ENCODE data around the gene TIGD1. TPM values are rescaled to one million over a fixed set of nuclear protein-coding genes. Genes with fewer than 3 reads are reported as not detected.

TIGD1 gene
- total and polyA plus RNA-seq, 9 donors: 4.3 to 9.7 (median 7.4) TPM

- Histone ChIP-seq H3K36me3 (no peaks in the 10 kb centered on the region), H3K9me3 (no peaks in the 10 kb centered on the region), H3K4me1 (ENCODE audit: insufficient read depth) (no peaks in the 10 kb centered on the region), H3K27ac (no peak overlapping the region), H3K4me3 (no peak overlapping the region), H3K27me3 (no peaks in the 10 kb centered on the region)
- TF ChIP-seq CTCF (IDR thresholded peaks at IDR 0.05) (no peak), EP300 (IDR thresholded peaks at IDR 0.05) (no peak), POLR2A (IDR thresholded peaks at IDR 0.05) (no peak)
- intact Hi-C loops (cut with DNase I): no loop called here
- WGBS, 3 donors: 89 to 94% (median 92%) methylated on average over 17 of the region's 17 CpGs
- DNase-seq: no peak
Observed at GRCh38 chr2:232545511-232546375, 4.6 kb downstream of the TIGD1 start.

GRCh38 chr2:232544674-232545073 lies 5.7 kb downstream of the TIGD1 start:
- Histone ChIP-seq H3K27ac (no peak overlapping the region), H3K4me3 (no peak overlapping the region), H3K36me3 (no peaks in the 10 kb centered on the region), H3K9me3 (no peaks in the 10 kb centered on the region), H3K27me3 (no peaks in the 10 kb centered on the region), H3K4me1 (ENCODE audit: insufficient read depth) (no peaks in the 10 kb centered on the region)
- no peak for DNase-seq
- TF ChIP-seq CTCF (IDR thresholded peaks at IDR 0.05) (no peak), POLR2A (IDR thresholded peaks at IDR 0.05) (no peak), EP300 (IDR thresholded peaks at IDR 0.05) (no peak)
- intact Hi-C loops (cut with DNase I): no loop called here
- 93 to 95% (median 94%) methylated on average over 6 of the region's 6 CpGs for WGBS, 3 donors

DNA sequence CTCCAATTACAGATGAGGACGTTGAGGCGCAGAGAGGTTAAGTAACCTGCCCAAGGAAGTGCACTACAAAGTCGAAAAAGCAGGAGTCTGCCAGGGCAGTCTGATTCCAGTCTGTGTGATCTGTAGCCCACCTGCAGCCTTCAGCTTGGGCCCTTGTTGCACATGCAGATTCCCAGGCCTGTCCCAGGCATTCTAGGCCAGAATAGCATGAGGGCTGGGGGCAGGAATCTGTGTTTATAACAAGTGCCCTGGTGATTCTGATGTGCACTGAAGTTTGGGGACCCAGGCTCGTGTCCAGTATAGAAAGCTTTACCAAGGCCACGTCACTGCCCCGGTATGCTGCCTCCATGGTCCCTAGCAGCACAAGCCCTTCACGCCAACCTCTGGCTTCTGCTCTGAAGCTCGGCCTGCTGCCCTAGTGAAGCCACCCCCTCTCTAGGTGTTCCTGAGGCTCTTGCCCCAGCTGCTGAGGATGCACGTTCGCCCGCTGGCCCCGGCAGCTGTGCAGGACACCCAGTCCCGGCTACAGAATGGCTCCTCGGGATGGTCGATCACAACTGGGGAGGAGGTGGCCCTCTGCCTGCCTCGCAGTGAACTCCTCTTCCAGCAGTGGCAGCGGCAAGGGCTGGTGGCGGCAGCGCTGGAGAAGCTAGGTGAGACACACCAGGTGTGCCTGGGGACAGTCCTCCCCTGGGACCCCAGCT lies 6.3 kb downstream of the TIGD1 start:
- 91 to 96% (median 94%) methylated on average over 19 of the region's 19 CpGs for WGBS, 3 donors
- H3K4me3 ChIP-seq: no peak overlapping the region
- no peak for DNase-seq
- H3K27ac ChIP-seq: no peak overlapping the region
- no peaks in the 10 kb centered on the region for H3K4me1 ChIP-seq (ENCODE audit: insufficient read depth)
- TF ChIP-seq EP300 (IDR thresholded peaks at IDR 0.05) (no peak), CTCF (IDR thresholded peaks at IDR 0.05) (no peak), POLR2A (IDR thresholded peaks at IDR 0.05) (no peak)
- intact Hi-C loops (cut with DNase I): no loop called here
- no peaks in the 10 kb centered on the region for H3K9me3 ChIP-seq
- no peaks in the 10 kb centered on the region for H3K27me3 ChIP-seq
- no peaks in the 10 kb centered on the region for H3K36me3 ChIP-seq

DNA sequence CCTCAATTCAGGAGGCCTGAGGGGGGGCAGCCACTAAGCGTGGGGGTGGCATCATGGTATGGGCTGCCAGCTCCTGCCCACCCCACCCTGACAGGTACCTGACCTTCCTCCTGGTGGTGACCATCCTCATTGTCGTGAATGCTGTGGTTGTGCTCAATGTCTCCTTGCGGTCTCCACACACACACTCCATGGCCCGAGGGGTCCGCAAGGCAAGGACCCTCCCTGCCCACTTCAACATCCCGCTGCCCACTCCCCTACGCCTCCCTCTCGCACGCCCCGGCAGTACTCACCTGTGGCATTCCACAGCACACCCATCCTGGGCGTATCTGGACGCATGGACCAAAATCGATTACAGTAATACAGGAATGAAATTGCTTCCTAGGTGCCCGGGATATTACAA lies 6.9 kb downstream of the TIGD1 start:
- no peaks in the 10 kb centered on the region for H3K4me1 ChIP-seq (ENCODE audit: insufficient read depth)
- no peaks in the 10 kb centered on the region for H3K36me3 ChIP-seq
- intact Hi-C loops (cut with DNase I): no loop called here
- H3K27ac ChIP-seq: no peak overlapping the region
- no peaks in the 10 kb centered on the region for H3K27me3 ChIP-seq
- TF ChIP-seq CTCF (IDR thresholded peaks at IDR 0.05) (no peak), EP300 (IDR thresholded peaks at IDR 0.05) (no peak), POLR2A (IDR thresholded peaks at IDR 0.05) (no peak)
- no peak overlapping the region for H3K4me3 ChIP-seq
- WGBS, 3 donors: 89 to 94% (median 94%) methylated on average over 14 of the region's 14 CpGs
- DNase-seq: no peak
- no peaks in the 10 kb centered on the region for H3K9me3 ChIP-seq

Data from ovary (tissue), 9 donors.